ENCODE measurements around the gene MSANTD1.

MSANTD1 gene

GRCh38 chr4:3232871-3233271 lies 16.1 kb upstream of the MSANTD1 start:
- DNase-seq (ENCODE audit: low read depth in 2 of 2): no peak

- no peak for DNase-seq (ENCODE audit: low read depth in 2 of 2)
Observed at GRCh38 chr4:3233391-3234071, 15.4 kb upstream of the MSANTD1 start.

- no peak for DNase-seq (ENCODE audit: low read depth in 2 of 2)
Observed at GRCh38 chr4:3234171-3235029, 14.6 kb upstream of the MSANTD1 start.

GRCh38 chr4:3235030-3235345 lies 14.0 kb upstream of the MSANTD1 start:
- DNase-seq (ENCODE audit: low read depth in 2 of 2): no peak

DNA sequence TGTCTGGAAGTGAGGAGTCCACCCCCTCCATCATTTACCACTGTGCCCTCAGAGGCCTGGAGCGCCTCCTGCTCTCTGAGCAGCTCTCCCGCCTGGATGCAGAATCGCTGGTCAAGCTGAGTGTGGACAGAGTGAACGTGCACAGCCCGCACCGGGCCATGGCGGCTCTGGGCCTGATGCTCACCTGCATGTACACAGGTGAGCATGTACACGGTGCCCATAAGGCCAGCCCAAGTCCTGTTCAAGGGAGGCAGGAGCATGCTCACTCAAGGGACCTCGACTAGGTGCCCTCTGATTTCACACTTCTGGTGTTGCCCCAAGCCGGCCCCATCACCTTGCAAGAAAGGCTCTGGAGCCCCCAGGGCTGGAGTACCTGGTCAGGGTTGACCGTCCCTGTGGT lies 13.4 kb upstream of the MSANTD1 start:
- no peak for DNase-seq (ENCODE audit: low read depth in 2 of 2)

DNA sequence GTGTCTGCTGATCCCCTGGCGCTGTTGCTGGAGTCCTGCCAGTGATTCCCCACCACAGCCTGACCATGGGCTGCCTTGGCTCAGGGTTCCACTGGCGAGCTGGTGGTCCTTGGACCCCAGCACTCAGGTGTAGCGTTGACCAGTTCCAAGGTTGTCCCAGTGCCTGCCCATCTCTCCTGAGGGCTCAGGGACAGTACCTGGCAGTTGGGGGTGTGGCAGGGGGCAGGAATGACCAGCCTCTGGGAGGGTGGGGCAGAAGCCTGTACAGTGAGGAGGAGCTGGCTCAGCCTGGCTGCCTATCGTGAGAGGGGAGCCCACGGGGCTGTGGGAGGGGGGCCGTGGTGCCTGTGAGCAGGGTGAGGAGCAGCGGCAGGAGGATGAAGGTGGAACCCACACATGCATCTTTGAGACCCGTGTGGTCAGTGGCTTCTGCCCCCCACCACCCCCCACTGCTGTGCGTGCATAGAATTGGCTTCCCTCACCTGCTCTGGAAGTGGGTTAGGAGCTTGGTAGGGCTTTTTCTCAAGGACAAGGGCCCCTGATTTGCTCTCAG lies 12.6 kb upstream of the MSANTD1 start:
- DNase-seq (ENCODE audit: low read depth in 2 of 2): no peak

- DNase-seq (ENCODE audit: low read depth in 2 of 2): no peak
Observed at GRCh38 chr4:3237266-3237665, 11.7 kb upstream of the MSANTD1 start.

- no peak for DNase-seq (ENCODE audit: low read depth in 2 of 2)
Observed at GRCh38 chr4:3237712-3238560, 11.0 kb upstream of the MSANTD1 start.

DNA sequence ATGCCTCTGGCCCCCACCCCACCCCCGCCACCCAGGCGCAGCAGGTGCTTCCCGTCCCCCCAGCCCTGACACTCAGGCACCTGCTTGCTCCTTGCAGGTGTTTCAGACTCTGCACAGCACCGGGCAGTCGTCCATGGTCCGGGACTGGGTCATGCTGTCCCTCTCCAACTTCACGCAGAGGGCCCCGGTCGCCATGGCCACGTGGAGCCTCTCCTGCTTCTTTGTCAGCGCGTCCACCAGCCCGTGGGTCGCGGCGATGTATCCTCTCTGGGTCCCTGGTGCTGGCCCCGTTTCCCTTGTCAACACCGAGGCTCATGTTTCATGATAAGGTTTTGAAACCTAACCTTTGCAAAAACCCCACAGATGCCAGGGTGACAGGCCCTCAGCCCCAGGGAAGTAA lies 10.2 kb upstream of the MSANTD1 start:
- no peak for DNase-seq (ENCODE audit: low read depth in 2 of 2)

DNA sequence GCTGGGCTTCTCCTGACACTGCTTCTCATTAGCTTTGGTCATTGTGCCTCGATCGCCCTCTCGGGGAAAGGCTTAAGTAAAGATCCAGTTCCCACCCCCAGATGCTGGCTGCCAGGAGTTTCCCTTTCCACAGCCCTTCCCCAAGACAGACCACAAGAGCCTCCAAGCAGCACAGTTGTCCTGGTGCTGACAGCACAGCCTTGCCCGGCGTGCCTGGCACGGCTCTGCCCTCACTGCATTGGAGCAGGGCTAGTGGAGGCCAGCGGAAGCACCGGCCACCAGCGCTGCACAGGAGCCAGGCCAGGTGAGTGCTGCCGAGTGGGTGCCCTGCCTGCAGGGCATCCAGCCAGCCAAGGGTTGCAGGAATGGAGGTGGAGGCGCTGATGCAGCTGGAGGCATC lies 9.7 kb upstream of the MSANTD1 start:
- no peak for DNase-seq (ENCODE audit: low read depth in 2 of 2)

- DNase-seq (ENCODE audit: low read depth in 2 of 2): no peak
Observed at GRCh38 chr4:3239998-3240920, 8.7 kb upstream of the MSANTD1 start.

DNA sequence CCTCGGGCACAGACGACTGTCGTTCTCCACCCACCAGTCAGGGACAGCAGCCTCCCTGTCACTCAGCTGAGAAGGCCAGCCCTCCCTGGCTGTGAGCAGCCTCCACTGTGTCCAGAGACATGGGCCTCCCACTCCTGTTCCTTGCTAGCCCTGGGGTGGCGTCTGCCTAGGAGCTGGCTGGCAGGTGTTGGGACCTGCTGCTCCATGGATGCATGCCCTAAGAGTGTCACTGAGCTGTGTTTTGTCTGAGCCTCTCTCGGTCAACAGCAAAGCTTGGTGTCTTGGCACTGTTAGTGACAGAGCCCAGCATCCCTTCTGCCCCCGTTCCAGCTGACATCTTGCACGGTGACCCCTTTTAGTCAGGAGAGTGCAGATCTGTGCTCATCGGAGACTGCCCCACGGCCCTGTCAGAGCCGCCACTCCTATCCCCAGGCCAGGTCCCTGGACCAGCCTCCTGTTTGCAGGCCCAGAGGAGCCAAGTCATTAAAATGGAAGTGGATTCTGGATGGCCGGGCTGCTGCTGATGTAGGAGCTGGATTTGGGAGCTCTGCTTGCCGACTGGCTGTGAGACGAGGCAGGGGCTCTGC lies 7.9 kb upstream of the MSANTD1 start:
- no peak for DNase-seq (ENCODE audit: low read depth in 2 of 2)

- DNase-seq (ENCODE audit: low read depth in 2 of 2): no peak
Observed at GRCh38 chr4:3241898-3242524, 6.9 kb upstream of the MSANTD1 start.

DNA sequence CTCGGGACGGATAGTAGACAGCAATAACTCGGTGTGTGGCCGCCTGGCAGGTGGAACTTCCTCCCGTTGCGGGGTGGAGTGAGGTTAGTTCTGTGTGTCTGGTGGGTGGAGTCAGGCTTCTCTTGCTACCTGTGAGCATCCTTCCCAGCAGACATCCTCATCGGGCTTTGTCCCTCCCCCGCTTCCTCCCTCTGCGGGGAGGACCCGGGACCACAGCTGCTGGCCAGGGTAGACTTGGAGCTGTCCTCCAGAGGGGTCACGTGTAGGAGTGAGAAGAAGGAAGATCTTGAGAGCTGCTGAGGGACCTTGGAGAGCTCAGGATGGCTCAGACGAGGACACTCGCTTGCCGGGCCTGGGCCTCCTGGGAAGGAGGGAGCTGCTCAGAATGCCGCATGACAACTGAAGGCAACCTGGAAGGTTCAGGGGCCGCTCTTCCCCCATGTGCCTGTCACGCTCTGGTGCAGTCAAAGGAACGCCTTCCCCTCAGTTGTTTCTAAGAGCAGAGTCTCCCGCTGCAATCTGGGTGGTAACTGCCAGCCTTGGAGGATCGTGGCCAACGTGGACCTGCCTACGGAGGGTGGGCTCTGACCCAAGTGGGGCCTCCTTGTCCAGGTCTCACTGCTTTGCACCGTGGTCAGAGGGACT lies 5.7 kb upstream of the MSANTD1 start:
- no peak for DNase-seq (ENCODE audit: low read depth in 2 of 2)

GRCh38 chr4:3244002-3244401 lies 5.0 kb upstream of the MSANTD1 start:
- DNase-seq (ENCODE audit: low read depth in 2 of 2): no peak

DNA sequence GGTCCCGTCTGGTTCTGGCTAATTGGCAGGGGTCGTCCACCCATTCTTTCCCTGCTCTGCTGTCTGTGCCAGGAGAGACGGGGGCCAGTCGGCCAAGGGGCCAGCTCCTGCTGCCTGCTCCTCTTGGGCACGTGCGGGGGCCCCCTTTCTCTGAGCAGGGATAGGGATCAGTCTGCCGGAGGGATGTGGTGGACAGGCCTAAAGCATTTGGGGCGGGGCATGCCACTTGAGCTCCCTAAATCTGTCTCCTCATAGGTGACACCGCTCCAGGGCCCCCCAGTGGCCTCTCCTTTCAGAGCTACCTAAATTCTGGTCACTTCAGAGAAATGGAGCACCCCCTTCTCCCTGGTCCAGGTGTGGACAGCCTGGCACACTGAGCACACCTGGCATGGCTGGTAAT lies 4.2 kb upstream of the MSANTD1 start:
- no peak for DNase-seq (ENCODE audit: low read depth in 2 of 2)

DNA sequence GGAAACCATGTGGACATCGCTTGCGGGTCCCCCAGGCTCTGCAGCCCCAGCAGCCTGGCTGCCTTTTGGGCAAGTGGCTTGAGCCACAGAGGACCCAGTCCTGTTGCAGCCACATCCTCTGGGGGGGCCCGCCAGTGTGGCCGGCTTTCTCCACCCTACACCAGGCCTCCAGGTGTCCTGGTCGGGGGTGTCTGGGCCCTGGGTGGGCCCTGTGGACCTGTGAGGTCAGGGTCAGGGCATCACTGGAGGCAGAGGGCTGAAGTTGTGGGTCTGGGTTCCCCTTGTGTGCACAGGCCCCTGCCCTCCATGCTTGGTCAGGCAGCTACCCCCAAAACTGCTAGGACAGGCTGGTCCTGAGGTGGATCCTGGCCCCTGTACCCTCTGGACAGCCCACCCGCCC lies 3.3 kb upstream of the MSANTD1 start:
- no peak for DNase-seq (ENCODE audit: low read depth in 2 of 2)

DNA sequence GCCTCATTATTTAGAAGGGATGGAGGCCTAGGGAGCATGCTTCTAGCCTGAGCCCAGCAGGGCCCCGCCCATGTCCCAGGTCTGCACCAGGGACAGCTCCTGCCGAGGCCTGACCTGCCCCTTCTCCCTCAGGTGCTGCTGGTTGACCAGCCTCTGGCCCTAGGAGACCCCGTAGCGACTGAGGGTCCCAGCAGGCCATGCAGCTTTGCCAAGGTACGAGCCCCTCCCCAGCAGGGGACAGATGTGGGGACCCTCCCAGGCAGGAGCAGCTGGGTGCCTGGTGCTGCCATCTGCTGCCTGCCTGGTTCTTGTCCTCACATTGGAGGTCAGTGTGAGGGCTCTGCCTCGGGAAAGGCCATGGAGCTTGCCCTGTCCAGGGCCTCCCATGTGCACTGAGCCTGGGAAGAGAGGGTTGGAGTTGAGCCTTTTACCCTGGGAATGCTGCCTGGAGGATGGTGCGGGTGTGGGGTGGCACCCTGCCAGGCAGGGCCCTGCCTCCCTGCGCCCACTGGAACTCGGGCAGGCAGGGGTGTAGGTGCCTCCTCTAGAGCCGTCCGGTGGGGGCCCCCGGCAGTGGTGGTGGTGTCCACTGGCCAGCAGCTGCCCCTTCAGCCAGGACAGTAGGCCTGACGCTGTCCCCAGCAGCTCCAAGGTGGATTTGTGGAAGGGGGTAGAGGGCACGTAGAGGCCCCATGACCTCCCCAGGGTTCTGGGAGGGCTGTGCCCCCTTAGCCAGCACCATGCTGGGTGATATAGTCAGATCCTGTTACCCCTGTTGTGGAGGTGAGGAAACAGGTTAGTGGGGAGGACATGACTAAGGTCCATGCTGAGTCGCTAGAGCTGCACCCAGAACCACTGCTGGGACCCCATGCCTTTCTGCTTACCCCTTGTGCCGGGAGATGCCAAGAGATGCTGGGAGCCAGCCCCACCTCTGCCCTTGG lies 2.2 kb upstream of the MSANTD1 start:
- no peak for DNase-seq (ENCODE audit: low read depth in 2 of 2)
